Stimulated activated CD4-positive, alpha-beta T cell treated with anti-CD3 and anti-CD28 coated beads, Interleukin-15, amount 100 ng/mL, for 48 hours (primary cell): ENCODE data around the gene TBX4.
"Not testable (repeated sequence)": the region's sequence is repeated elsewhere in the genome, so short reads cannot be mapped to it uniquely, and the experiment has no call there.

ENCODE experiments used
- DNase-seq, 2 donors: peaks; one replicate each; pipeline ENCODE4 v3.0.0-alpha.2; 2020; ENCODE audit warnings: low read depth in 2 of 2

Gene TBX4

GRCh38 chr17:61527441-61527840, 75.2 kb downstream of the TBX4 start:
- not testable (repeated sequence) for DNase-seq

- no peak for DNase-seq
Observed at GRCh38 chr17:61528171-61528570, 75.9 kb downstream of the TBX4 start.

- no peak for DNase-seq
Observed at GRCh38 chr17:61531223-61531622, 79.0 kb downstream of the TBX4 start.

- DNase-seq: no peak
Observed at GRCh38 chr17:61532826-61533225, 80.6 kb downstream of the TBX4 start.

GRCh38 chr17:61533797-61534196, 81.6 kb downstream of the TBX4 start:
- no peak for DNase-seq

GRCh38 chr17:61534414-61534813, 82.2 kb downstream of the TBX4 start:
- DNase-seq: no peak
